Measurements from ENCODE around the gene GABBR2.

GABBR2 gene

GRCh38 chr9:98442114-98442513 lies 266.6 kb downstream of the GABBR2 start:
- DNase-seq (ENCODE audit: low spot score) = no peak

GRCh38 chr9:98438666-98439065 lies 270.1 kb downstream of the GABBR2 start:
- DNase-seq (ENCODE audit: low spot score) = no peak

GRCh38 chr9:98437458-98438034 lies 271.2 kb downstream of the GABBR2 start:
- DNase-seq (ENCODE audit: low spot score) = no peak

- DNase-seq (ENCODE audit: low spot score) = no peak
Measured at GRCh38 chr9:98432960-98433359, 275.8 kb downstream of the GABBR2 start.

- DNase-seq (ENCODE audit: low spot score) = no peak
Measured at GRCh38 chr9:98432134-98432533, 276.6 kb downstream of the GABBR2 start.

GRCh38 chr9:98430535-98431292 lies 278.0 kb downstream of the GABBR2 start:
- no peak for DNase-seq (ENCODE audit: low spot score)

- DNase-seq (ENCODE audit: low spot score) = no peak
Measured at GRCh38 chr9:98429613-98430012, 279.1 kb downstream of the GABBR2 start.

GRCh38 chr9:98428454-98428853 lies 280.3 kb downstream of the GABBR2 start:
- peak; percentile 38 for DNase-seq (ENCODE audit: low spot score)

GRCh38 chr9:98427491-98427890 lies 281.2 kb downstream of the GABBR2 start:
- no peak for DNase-seq (ENCODE audit: low spot score)

GRCh38 chr9:98425079-98425478 lies 283.7 kb downstream of the GABBR2 start:
- DNase-seq (ENCODE audit: low spot score) = no peak

- DNase-seq (ENCODE audit: low spot score) = no peak
Measured at GRCh38 chr9:98419260-98419603, 289.5 kb downstream of the GABBR2 start.

- DNase-seq (ENCODE audit: low spot score) = no peak
Measured at GRCh38 chr9:98418578-98419259, 290.0 kb downstream of the GABBR2 start.

GRCh38 chr9:98416294-98417248 lies 292.2 kb downstream of the GABBR2 start:
- DNase-seq (ENCODE audit: low spot score) = no peak

GRCh38 chr9:98415782-98416181 lies 293.0 kb downstream of the GABBR2 start:
- DNase-seq (ENCODE audit: low spot score) = no peak

GRCh38 chr9:98413084-98413483 lies 295.7 kb downstream of the GABBR2 start:
- no peak for DNase-seq (ENCODE audit: low spot score)

- DNase-seq (ENCODE audit: low spot score) = no peak
Measured at GRCh38 chr9:98412101-98412842, 296.5 kb downstream of the GABBR2 start.

GRCh38 chr9:98410185-98410697 lies 298.5 kb downstream of the GABBR2 start:
- DNase-seq (ENCODE audit: low spot score) = no peak

GRCh38 chr9:98409719-98410118 lies 299.0 kb downstream of the GABBR2 start:
- no peak for DNase-seq (ENCODE audit: low spot score)

- no peak for DNase-seq (ENCODE audit: low spot score)
Measured at GRCh38 chr9:98406469-98406868, 302.3 kb downstream of the GABBR2 start.

- no peak for DNase-seq (ENCODE audit: low spot score)
Measured at GRCh38 chr9:98404237-98404636, 304.5 kb downstream of the GABBR2 start.

GRCh38 chr9:98403715-98404114 lies 305.0 kb downstream of the GABBR2 start:
- DNase-seq (ENCODE audit: low spot score) = no peak
